SK-N-SH treated with all-trans-retinoic acid at 6 μM for 48 hours (cell line): ENCODE results near the gene PSMG4.

ENCODE experiments used
- ATAC-seq: fragments of 200-7000 bp; cut with Tn5 transposase; 3 replicates; pipeline ENCODE4 v1.9.1; 2020; ENCODE audit warnings: mild to moderate bottlenecking, moderate library complexity
- BACH2 ChIP-seq: fragments of 250-450 bp; sonication (Bioruptor Pico); IDR thresholded peaks from 2 replicates; pipeline ENCODE4 v1.9.0; 2021; ENCODE audit warnings: mild to moderate bottlenecking, borderline replicate concordance
- CSDC2 ChIP-seq: fragments of 250-450 bp; sonication (Bioruptor Pico); IDR thresholded peaks from 2 replicates; pipeline ENCODE4 v1.5.0; 2020; ENCODE audit warnings: mild to moderate bottlenecking, moderate library complexity
- CSRNP3 ChIP-seq: fragments of 250-450 bp; sonication (Bioruptor Pico); IDR thresholded peaks from 2 replicates; pipeline ENCODE4 v1.5.1; 2021; ENCODE audit warnings: mild to moderate bottlenecking, moderate library complexity
- ESRRG ChIP-seq: fragments of 250-450 bp; sonication (Bioruptor Pico); IDR thresholded peaks from 2 replicates; pipeline ENCODE4 v1.6.1; 2021; ENCODE audit warnings: mild to moderate bottlenecking
- ISL1 ChIP-seq: fragments of 250-450 bp; sonication (Bioruptor Pico); IDR thresholded peaks from 2 replicates; pipeline ENCODE4 v2.1.2; 2022; ENCODE audit warnings: mild to moderate bottlenecking, moderate library complexity
- OSR1 ChIP-seq: fragments of 250-450 bp; sonication (Bioruptor Pico); IDR thresholded peaks from 2 replicates; pipeline ENCODE4 v1.8.0; 2022; ENCODE audit warnings: moderate library complexity, mild to moderate bottlenecking, inconsistent platforms
- PATZ1 ChIP-seq: fragments of 250-450 bp; sonication (Bioruptor Pico); IDR thresholded peaks from 2 replicates; pipeline ENCODE4 v1.8.0; 2020; ENCODE audit warnings: mild to moderate bottlenecking, moderate library complexity, borderline replicate concordance
- POU6F1 ChIP-seq: fragments of 250-450 bp; sonication (Bioruptor Pico); IDR thresholded peaks from 2 replicates; pipeline ENCODE4 v1.8.0; 2021; ENCODE audit warnings: low read depth, mild to moderate bottlenecking, moderate library complexity, borderline replicate concordance
- PPARA ChIP-seq: fragments of 250-450 bp; sonication (Bioruptor Pico); IDR thresholded peaks from 2 replicates; pipeline ENCODE4 v1.5.0; 2020; ENCODE audit warnings: mild to moderate bottlenecking, borderline replicate concordance
- RARB ChIP-seq: fragments of 250-450 bp; sonication (Bioruptor Pico); IDR thresholded peaks from 2 replicates; pipeline ENCODE4 v1.8.0; 2021; ENCODE audit warnings: mild to moderate bottlenecking, moderate library complexity
- SNAI2 ChIP-seq: fragments of 250-450 bp; sonication (Bioruptor Pico); IDR thresholded peaks from 2 replicates; pipeline ENCODE4 v1.5.0; 2020; ENCODE audit warnings: mild to moderate bottlenecking, moderate library complexity
- TCF4 ChIP-seq: fragments of 250-450 bp; sonication (Bioruptor Pico); IDR thresholded peaks from 2 replicates; pipeline ENCODE4 v1.8.0; 2021; ENCODE audit warnings: mild to moderate bottlenecking, moderate library complexity, borderline replicate concordance
- TOX ChIP-seq: fragments of 250-450 bp; sonication (Bioruptor Pico); IDR thresholded peaks from 2 replicates; pipeline ENCODE4 v1.8.0; 2021; ENCODE audit warnings: mild to moderate bottlenecking, moderate library complexity, borderline replicate concordance
- TSHZ2 ChIP-seq: fragments of 250-450 bp; sonication (Bioruptor Pico); IDR thresholded peaks from 2 replicates; pipeline ENCODE4 v1.5.0; 2020; ENCODE audit warnings: mild to moderate bottlenecking, moderate library complexity
- ZC3H10 ChIP-seq: fragments of 250-450 bp; sonication (Bioruptor Pico); IDR thresholded peaks from 2 replicates; pipeline ENCODE4 v1.5.1; 2021; ENCODE audit warnings: mild to moderate bottlenecking, moderate library complexity
- ZFP30 ChIP-seq: fragments of 450-650 bp; formaldehyde crosslinking; IDR thresholded peaks from 2 replicates; pipeline ENCODE4 v1.5.0; 2022; ENCODE audit warnings: mild to moderate bottlenecking, moderate library complexity
- ZNF70 ChIP-seq: fragments of 450-650 bp; formaldehyde crosslinking; IDR thresholded peaks from 2 replicates; pipeline ENCODE4 v1.5.0; 2020; ENCODE audit warnings: mild to moderate bottlenecking, moderate library complexity
- ZNF8 ChIP-seq: fragments of 450-650 bp; formaldehyde crosslinking; IDR thresholded peaks from 2 replicates; pipeline ENCODE4 v1.5.0; 2020; ENCODE audit warnings: mild to moderate bottlenecking, moderate library complexity

The PSMG4 gene

GRCh38 chr6:3282476-3283236 is 23.9 kb downstream of the PSMG4 start:
- no peak; the same call in 2 of the 3 replicates for ATAC-seq
- TF ChIP-seq ISL1 (no peak), ZNF8 (CRISPR knock-in tag) (no peak), PPARA (no peak), ZNF70 (CRISPR knock-in tag) (no peak), ZC3H10 (CRISPR knock-in tag) (no peak), BACH2 (CRISPR knock-in tag) (no peak), SNAI2 (CRISPR knock-in tag) (no peak)

- TF ChIP-seq CSRNP3 (no peak), PPARA (no peak), TSHZ2 (CRISPR knock-in tag) (no peak), ISL1 (no peak), ZFP30 (CRISPR knock-in tag) (no peak), CSDC2 (CRISPR knock-in tag) (no peak), ZNF70 (CRISPR knock-in tag) (no peak), ESRRG (CRISPR knock-in tag) (no peak), OSR1 (CRISPR knock-in tag) (no peak)
- no peak for ATAC-seq
Measured at GRCh38 chr6:3283241-3283640, 24.5 kb downstream of the PSMG4 start.

GRCh38 chr6:3283641-3284435 is 25.1 kb downstream of the PSMG4 start:
- ATAC-seq = no peak
- TF ChIP-seq TCF4 = no peak
- no peak for TF ChIP-seq ESRRG (CRISPR knock-in tag)
- no peak for TF ChIP-seq ZNF8 (CRISPR knock-in tag)
- TF ChIP-seq ZC3H10 (CRISPR knock-in tag) = no peak
- no peak for TF ChIP-seq OSR1 (CRISPR knock-in tag)
- no peak for TF ChIP-seq ZNF70 (CRISPR knock-in tag)
- TF ChIP-seq RARB (CRISPR knock-in tag) = no peak
- no peak for TF ChIP-seq TOX (CRISPR knock-in tag)
- TF ChIP-seq PATZ1 = no peak
- no peak for TF ChIP-seq POU6F1
- no peak for TF ChIP-seq ISL1
- TF ChIP-seq CSRNP3 = no peak
- TF ChIP-seq PPARA = no peak
- TF ChIP-seq TSHZ2 (CRISPR knock-in tag) = no peak
